ENCODE results near the gene ZNF184. TPM values are rescaled to one million over a fixed set of nuclear protein-coding genes. Genes with fewer than 3 reads are reported as not detected.

ZNF184 gene
- total RNA-seq: 10 to 100 TPM; 12.4 to 12.9 TPM

GRCh38 chr6:27472617-27473400 lies at the start of gene ZNF184:
Gene ZNF184 (minus strand): TSS chr6:27473105. CDS start chr6:27472294, 811 bp downstream.
- ATAC-seq (peak; percentile 91), DNase-seq (peak; percentile 93)
- H3K27me3 Mint-ChIP-seq: no peaks in the 10 kb centered on the region
- H3K36me3 Mint-ChIP-seq: peaks cover 41% of the 10 kb centered on the region
- peaks cover 6% of the 10 kb centered on the region for H3K9me3 Mint-ChIP-seq (ENCODE audit: low read depth)
- CTCF ChIA-PET: interaction anchor here (0.8 to 1.6 kb wide), 8 partner anchors 46 to 422 kb away, joined by 3 to 5 read pairs (median 4); no protein-coding TSS in a partner anchor
- peak within 1 kb of the TSS; percentile 98 for H3K27ac Mint-ChIP-seq
- peak within 1 kb of the TSS; percentile 90 for H3K4me3 Mint-ChIP-seq
- peaks cover 46% of the 10 kb centered on the region for H3K4me1 Mint-ChIP-seq

DNA sequence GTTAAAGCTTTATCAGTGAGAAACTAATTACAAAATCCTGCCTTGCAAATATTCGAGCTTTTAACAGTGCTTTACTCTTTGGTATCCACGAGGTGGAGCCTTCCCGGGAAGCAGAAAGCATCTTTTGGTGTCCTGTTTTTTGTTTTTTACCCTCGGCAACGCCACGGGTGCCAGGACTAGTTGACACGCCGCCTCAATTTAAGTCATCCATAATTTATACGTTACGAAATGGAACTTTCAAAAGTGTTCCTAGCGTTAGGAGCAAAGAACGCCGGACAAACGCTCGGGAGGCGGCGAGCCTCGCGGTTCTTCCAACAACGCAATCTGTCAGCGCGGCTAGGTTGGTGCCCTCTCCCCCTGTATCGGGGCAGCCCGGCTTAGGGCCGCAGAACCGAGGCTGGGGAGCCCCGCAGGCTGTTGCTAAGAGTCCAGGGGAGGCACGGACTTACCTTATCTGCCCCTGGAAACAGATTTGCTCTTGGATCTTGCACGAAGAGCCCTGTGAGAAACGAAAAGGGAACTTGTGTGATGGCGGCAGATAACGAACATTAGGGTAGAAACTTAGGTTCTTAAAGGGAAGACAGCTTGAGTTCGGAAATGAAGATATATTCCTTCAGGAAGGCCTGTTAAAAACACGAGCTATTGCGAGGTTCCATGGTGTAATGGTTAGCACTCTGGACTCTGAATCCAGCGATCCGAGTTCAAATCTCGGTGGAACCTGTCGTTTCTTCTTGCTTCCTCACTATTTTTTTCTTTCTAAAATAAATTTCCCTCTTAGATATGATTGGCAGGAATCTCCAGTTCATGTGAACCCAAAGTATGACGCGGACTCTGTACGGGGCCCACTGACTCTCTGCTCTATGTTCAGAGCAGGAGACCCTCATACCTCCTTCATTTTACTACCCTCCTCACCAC lies 46.2 kb upstream of the ZNF184 start:
- H3K9me3 Mint-ChIP-seq (ENCODE audit: low read depth): no peaks in the 10 kb centered on the region
- H3K4me1 Mint-ChIP-seq: peaks cover 15% of the 10 kb centered on the region
- CTCF ChIA-PET: interaction anchor here (0.6 to 2.4 kb wide), 31 partner anchors 10 to 376 kb away, joined by 3 to 30 read pairs (median 4); partner anchors contain the start of genes ZNF184 and ZNF391
- DNase-seq (peak; percentile 63), ATAC-seq (peak; percentile 73)
- H3K27ac Mint-ChIP-seq: peak overlapping the region; percentile 69
- H3K4me3 Mint-ChIP-seq: peak overlapping the region; percentile 81
- H3K27me3 Mint-ChIP-seq: peaks cover 26% of the 10 kb centered on the region
- no peaks in the 10 kb centered on the region for H3K36me3 Mint-ChIP-seq

DNA sequence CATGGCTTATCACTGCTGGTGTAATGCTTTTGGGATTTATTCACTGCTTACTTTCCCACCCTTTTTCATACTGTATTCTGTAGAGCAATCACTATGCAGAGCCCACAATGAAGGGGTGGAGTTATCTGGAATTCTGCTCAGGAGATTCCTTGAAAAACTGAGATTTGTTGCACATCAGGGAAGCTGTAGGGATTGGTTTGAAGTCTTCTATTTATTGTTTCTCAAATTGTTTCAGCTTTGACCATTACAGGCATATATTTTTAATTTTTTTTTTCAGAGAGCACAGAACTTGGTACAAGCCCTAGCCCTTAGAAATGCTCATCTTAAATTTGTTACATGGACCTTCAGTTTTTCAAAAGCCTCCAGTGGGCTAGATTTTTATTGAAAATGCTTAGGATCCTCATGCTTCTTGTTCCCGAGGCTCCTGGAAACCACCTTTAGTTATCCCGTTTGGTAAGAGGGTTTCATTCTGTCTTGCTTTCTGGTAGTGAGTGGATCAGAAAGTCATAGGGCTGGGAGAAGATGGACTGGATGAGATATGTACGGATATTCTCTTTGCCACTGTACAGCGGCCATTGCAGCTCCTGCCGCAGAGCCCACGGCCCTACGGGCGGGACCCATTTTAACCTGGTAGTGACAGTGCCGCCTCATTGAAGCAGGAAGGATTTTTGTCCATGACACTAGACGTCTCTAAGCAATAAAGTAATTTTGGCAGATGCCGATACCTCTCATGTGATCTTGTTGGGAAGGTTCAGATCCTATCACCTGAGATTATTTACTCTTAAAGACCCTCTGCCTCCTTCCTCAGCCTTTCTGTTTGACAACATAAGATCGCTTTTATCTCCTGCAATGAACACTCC lies 45.3 kb upstream of the ZNF184 start:
- peaks cover 15% of the 10 kb centered on the region for H3K4me1 Mint-ChIP-seq
- H3K27ac Mint-ChIP-seq: peak overlapping the region; percentile 69
- peak overlapping the region; percentile 81 for H3K4me3 Mint-ChIP-seq
- DNase-seq (no peak), ATAC-seq (peak; percentile 52)
- peaks cover 33% of the 10 kb centered on the region for H3K27me3 Mint-ChIP-seq
- no peaks in the 10 kb centered on the region for H3K9me3 Mint-ChIP-seq (ENCODE audit: low read depth)
- CTCF ChIA-PET: interaction anchor here (0.6 to 2.4 kb wide), 27 partner anchors 11 to 377 kb away, joined by 3 to 30 read pairs (median 4); partner anchors contain the start of genes ZNF184 and ZNF391
- no peaks in the 10 kb centered on the region for H3K36me3 Mint-ChIP-seq

DNA sequence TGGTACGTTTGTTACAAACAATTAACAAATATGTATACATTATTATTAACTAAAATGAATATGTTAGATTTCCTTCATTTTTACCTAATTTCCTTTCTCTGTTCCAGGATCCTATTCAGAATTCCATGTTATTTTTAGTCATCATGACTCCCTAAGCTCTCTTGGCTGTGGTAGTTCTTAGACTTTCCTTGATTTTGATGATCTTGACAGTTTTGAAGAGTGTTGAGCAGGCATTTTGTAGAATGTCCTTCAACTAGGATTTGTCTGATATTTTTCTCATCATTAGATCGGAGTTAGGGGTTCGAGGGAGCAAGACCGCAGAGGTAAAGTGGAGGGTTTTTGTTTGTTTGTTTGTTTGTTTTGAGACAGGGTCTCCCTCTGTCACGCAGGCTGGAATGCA lies 44.3 kb upstream of the ZNF184 start:
- ATAC-seq (no peak), DNase-seq (no peak)
- CTCF ChIA-PET: interaction anchor here (2.4 kb wide), 1 partner anchor 92 kb away, joined by 23 read pairs; no protein-coding TSS in a partner anchor
- Mint-ChIP-seq H3K9me3 (ENCODE audit: low read depth) (no peaks in the 10 kb centered on the region), H3K4me1 (peaks cover 15% of the 10 kb centered on the region), H3K27me3 (peaks cover 41% of the 10 kb centered on the region), H3K27ac (no peak overlapping the region), H3K4me3 (peak overlapping the region; percentile 3), H3K36me3 (no peaks in the 10 kb centered on the region)

DNA sequence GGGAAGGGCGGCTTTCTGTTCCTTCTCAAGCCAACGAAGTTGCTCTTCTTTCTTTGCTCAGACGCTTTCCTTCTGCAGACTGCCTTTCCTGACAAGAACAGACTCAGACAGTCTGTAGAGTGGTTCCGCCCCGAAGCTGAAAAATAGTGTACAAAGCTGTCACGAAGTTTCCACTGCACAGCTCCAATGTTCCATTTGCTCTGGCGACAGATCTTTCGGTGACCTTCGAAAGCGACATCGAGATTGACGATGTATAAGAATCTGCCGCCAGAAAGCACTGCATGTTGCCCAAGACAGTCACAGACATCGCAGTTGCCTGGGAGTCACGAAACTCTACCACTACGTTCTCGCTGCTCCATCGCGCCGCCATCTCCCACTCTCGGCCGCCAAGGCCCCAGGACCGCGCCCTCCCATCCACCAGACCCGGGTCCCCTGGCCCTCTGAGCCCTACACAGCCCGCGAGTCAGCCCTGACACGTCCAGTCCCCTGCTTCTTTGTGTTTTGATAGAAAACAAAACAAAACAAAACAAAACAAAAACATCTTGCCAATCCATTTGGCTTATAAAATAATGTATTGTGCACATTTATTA lies 42.1 kb upstream of the ZNF184 start:
- H3K9me3 Mint-ChIP-seq (ENCODE audit: low read depth): no peaks in the 10 kb centered on the region
- peak overlapping the region; percentile 43 for H3K4me3 Mint-ChIP-seq
- no peak overlapping the region for H3K27ac Mint-ChIP-seq
- CTCF ChIA-PET: interaction anchor here (0.7 kb wide), 1 partner anchor 395 kb away, joined by 3 read pairs; no protein-coding TSS in a partner anchor
- no peak for DNase-seq
- peaks cover 15% of the 10 kb centered on the region for H3K4me1 Mint-ChIP-seq
- peaks cover 59% of the 10 kb centered on the region for H3K27me3 Mint-ChIP-seq
- H3K36me3 Mint-ChIP-seq: no peaks in the 10 kb centered on the region
- no peak for ATAC-seq

- H3K27me3 Mint-ChIP-seq: peaks cover 68% of the 10 kb centered on the region
Observed at GRCh38 chr6:27512525-27512924, 39.6 kb upstream of the ZNF184 start.

DNA sequence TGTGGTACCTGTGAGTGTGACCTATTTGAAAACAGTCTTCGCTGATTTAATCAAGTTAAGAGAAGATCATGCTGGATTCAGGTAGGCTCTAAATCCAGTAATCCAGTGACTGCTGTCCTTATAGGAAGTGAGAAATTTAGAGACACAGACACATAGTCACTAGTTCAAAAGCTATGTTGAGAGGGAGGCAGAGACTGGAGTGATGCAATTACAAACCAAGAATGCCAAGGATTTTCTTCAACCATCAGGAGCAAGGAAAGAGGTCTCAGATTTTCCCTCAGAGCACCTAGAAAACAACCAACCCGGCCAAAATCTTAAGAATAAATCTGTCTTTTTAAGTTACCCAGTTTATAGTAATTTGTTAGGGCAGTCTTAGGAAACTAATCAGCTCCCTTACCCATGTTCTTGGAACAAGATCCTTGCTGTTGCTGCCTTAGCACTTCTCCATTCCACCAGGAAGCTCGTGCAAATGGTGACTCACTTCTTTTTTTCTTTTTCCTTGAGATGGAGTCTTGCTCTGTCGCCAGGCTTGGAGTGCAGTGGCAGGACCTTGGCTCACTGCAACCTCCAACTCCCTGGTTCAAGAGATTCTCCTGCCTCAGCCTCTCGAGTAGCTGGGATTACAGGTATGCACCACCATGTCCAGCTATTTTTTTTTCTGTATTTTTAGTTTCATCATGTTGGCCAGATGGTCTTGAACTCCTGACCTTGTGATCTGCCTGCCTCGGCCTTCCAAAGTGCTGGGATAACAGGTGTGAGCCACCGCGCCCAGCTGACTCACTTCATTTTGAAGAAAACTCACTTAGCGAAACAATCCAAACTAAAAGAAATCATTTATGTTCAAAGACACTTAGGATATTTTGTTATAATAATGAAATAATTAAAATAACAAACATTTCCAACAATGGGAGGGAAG lies 34.4 kb upstream of the ZNF184 start:
- ATAC-seq (no peak), DNase-seq (no peak)
- peaks cover 47% of the 10 kb centered on the region for H3K27me3 Mint-ChIP-seq

More at GRCh38 chr6:27512525-27512924, 39.6 kb upstream of the ZNF184 start:
- Mint-ChIP-seq H3K27ac (no peak overlapping the region), H3K36me3 (no peaks in the 10 kb centered on the region), H3K4me3 (no peak overlapping the region), H3K9me3 (ENCODE audit: low read depth) (no peaks in the 10 kb centered on the region), H3K4me1 (peaks cover 5% of the 10 kb centered on the region)
- CTCF ChIA-PET: interaction anchor here (0.6 kb wide), 1 partner anchor 314 kb away, joined by 3 read pairs; no protein-coding TSS in a partner anchor
- ATAC-seq (no peak), DNase-seq (no peak)

GRCh38 chr6:27505209-27506027 lies 32.5 kb upstream of the ZNF184 start:
- Mint-ChIP-seq H3K4me3 (no peak overlapping the region), H3K27ac (no peak overlapping the region), H3K27me3 (peaks cover 43% of the 10 kb centered on the region), H3K4me1 (peaks cover 23% of the 10 kb centered on the region), H3K9me3 (ENCODE audit: low read depth) (no peaks in the 10 kb centered on the region), H3K36me3 (no peaks in the 10 kb centered on the region)
- DNase-seq (peak; percentile 58), ATAC-seq (no peak)
- CTCF ChIA-PET: interaction anchor here (1.2 to 2.3 kb wide), 3 partner anchors 10 to 27 kb away, joined by 4 to 16 read pairs (median 5); no protein-coding TSS in a partner anchor

More for the DNA sequence above, 34.4 kb upstream of the ZNF184 start:
- no peak overlapping the region for H3K27ac Mint-ChIP-seq
- peaks cover 20% of the 10 kb centered on the region for H3K4me1 Mint-ChIP-seq
- no peaks in the 10 kb centered on the region for H3K36me3 Mint-ChIP-seq
- H3K9me3 Mint-ChIP-seq (ENCODE audit: low read depth): no peaks in the 10 kb centered on the region
- CTCF ChIA-PET: interaction anchor here (0.7 to 2.0 kb wide), 3 partner anchors 9 to 288 kb away, joined by 3 to 4 read pairs (median 3); no protein-coding TSS in a partner anchor
- H3K4me3 Mint-ChIP-seq: no peak overlapping the region

GRCh38 chr6:27503436-27504030 lies 30.6 kb upstream of the ZNF184 start:
- H3K27me3 Mint-ChIP-seq: peaks cover 45% of the 10 kb centered on the region
- CTCF ChIA-PET: interaction anchor here (0.9 to 1.0 kb wide), 2 partner anchors 15 to 249 kb away, joined by 3 read pairs; no protein-coding TSS in a partner anchor
- peaks cover 1% of the 10 kb centered on the region for H3K36me3 Mint-ChIP-seq

More at GRCh38 chr6:27503436-27504030, 30.6 kb upstream of the ZNF184 start:
- H3K27ac Mint-ChIP-seq: peak overlapping the region; percentile 71
- H3K4me3 Mint-ChIP-seq: peak overlapping the region; percentile 80
- ATAC-seq (peak; percentile 52), DNase-seq (peak; percentile 82)
- peaks cover 25% of the 10 kb centered on the region for H3K4me1 Mint-ChIP-seq
- H3K9me3 Mint-ChIP-seq (ENCODE audit: low read depth): no peaks in the 10 kb centered on the region

Data from activated CD8-positive, alpha-beta memory T cell treated with anti-CD3 and anti-CD28 coated beads, Interleukin-2, amount 10 ng/mL, durations not matched to agents 7 days and 5 days (primary cell).